Esophagus squamous epithelium (tissue), 4 donors: ENCODE results near the gene RABIF.

Experiments used
- CTCF ChIP-seq, 6 experiments: fragments of 450-650 bp in 4 of 6; fragments of 200-600 bp in 2 of 6; sonication (generic) in 2 of 6; IDR thresholded peaks; one replicate each; pipeline ENCODE4 v1.5.1; 2016 to 2019; ENCODE audit warnings: antibody characterized with exemption in 6 of 6, mild to moderate bottlenecking in 4 of 6, moderate library complexity in 4 of 6
- POLR2A ChIP-seq, 4 donors: fragments of 450-650 bp; IDR thresholded peaks; one replicate each; pipeline ENCODE4 v1.6.1; 2017; ENCODE audit warnings: antibody characterized with exemption in 4 of 4, mild to moderate bottlenecking in 4 of 4, moderate library complexity in 3 of 4

GRCh38 chr1:202938287-202938925, 49.5 kb upstream of the RABIF start:
- no peak for TF ChIP-seq CTCF (IDR thresholded peaks at IDR 0.05)
- TF ChIP-seq POLR2A (IDR thresholded peaks at IDR 0.05), result no peak
